SKM-1 (cell line): ENCODE data around the gene NDUFS6.

Experiments used
- DNase-seq: peaks from one replicate; lab custom pipeline; 2025; ENCODE audit not compliant: unreplicated experiment; lab: John Stamatoyannopoulos, UW

NDUFS6 gene

DNA sequence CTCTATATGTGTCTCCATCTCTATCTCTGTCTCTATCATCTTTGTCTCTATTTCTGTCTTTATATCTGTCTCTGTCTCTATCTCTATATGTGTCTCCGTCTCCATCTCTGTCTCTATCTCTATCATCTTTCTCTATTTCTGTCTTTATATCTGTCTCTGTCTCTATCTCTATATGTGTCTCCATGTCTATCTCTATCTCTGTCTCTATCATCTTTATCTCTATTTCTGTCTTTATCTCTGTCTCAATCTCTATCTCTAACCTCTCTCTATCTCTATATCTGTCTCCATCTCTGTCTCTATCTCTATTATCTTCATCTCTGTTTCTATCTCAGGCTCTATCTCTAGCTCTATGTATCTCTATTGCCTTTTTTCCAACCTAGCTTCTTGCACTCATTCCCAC lies 44.5 kb downstream of the NDUFS6 start:
- DNase-seq, result no peak

DNA sequence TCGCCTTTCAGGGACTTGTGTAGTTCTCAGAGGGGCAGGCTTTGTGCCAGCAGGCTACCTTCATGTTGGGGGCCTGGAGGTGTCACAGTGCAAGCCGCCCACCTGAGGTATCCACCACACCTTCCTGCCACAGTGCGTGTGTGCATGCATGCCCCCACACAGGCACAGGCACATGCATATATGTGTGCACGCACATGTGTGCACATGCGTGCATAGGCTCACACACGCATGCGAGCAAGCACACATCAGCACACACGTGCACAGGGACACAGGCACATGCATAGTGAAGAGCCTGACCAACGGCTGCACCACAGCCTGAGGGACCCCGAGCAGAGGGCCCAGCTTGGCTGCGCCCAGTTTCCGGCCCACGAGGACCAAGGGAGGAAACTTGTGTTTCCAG lies 45.4 kb downstream of the NDUFS6 start:
- no peak for DNase-seq

DNA sequence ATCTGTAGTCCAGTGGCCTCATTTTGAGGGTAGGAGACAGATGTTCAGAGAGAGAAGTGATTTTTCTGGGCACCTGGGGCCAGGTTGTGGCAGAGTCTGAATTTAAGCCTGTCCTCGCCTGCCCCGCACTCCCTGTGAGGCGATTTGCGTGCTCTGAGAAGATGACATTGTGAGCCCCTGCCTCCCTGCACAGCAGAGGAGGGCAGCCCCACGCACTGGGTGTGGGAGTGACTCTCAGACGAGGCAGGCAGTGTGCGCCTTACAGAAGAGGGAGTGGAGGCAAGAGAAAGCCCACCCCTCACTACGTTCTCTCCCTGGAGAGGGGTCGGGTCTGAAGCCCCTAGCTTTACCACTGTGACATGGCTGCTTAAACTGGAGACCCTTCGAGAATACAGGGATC lies 45.8 kb downstream of the NDUFS6 start:
- DNase-seq, result no peak

DNA sequence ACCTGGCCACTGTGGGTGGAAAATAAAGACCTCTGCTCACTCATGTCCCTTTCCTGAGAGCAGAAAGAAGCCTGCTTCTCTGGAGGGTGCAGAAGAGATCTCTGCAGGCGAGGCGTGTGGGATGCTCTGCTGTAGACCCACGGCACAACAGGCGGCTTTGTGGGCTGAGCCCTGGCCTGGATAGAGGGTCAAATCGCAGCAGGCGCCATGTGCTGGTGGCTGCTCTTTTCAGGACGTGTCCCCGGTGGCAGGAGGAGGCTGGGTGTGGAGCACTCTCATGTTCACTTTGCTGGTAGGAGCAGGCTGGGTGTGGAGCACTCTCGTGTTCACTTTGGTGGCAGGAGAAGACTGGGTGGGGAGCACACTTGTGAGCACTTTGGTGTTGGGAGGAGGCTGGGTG lies 46.4 kb downstream of the NDUFS6 start:
- DNase-seq, result no peak

DNA sequence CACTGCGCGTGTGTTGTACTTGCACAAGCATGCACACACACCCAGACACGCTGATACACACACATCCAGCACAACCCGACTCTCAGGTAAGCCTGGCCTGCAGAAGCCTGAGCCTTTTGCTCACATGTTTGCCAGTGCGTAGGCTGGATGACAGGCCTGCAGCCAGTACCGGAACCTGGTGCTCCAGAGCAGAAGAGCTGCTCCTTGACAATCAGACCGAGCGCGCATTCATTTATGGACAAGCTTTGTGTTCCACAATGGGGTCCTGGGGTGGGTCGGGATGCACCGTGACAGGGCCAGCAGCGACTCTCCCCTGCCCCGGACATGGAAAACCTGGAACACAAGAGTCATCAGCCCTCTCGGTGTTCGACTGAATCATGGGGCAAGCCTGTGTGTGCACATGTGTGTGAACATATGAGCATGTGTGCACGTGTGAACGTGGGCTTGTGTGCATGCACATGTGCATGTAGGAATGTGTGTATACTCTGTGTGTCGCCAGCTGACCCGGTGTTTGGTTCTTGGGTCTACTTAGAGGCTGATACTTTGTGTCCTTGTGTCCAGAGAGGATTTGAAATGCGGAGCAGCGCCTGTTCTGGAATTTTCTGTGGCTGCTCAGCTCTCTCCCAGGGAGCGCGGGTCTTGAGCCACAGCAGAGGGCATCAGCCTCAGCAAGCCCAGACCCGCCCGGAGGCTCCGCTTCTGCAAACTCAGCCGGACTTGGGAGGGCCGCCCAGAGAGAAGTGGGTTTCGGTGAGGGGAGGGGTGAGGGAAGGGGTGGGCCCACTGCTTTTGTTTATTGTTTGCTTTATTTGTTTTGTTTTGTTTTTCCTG lies 49.3 kb downstream of the NDUFS6 start:
- no peak for DNase-seq

DNA sequence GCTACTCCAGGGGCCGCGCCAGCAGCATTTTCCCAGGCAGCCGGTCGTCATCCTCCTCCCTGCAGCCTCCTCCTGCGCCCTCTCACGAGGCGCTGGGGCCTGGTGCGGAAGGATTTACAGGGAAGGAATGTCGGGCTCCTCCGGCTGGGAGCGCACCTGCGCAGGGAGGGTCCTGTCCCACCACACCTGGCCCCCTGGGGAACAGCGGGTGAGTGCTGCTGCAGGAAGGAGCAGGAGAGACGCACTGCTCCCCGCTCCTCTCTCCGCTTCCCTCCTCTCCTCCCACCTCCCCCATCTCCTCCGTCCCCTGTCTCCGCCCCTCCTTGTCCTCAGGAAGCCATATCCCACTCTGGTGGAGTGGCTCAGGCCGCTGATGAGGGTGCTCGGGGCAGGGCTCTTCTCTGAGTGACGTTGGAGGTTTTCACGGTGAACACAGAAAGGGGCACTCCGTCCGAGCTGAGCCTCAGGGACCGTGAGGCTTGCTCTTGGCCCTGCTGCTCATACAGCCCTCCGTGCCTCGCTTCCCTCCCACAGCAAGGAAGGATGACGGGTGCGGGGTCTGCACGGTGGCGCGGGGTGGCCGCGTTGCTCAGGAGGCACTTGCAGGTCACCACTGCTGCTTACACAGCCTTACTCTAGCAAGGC lies 50.2 kb downstream of the NDUFS6 start:
- no peak for DNase-seq

DNA sequence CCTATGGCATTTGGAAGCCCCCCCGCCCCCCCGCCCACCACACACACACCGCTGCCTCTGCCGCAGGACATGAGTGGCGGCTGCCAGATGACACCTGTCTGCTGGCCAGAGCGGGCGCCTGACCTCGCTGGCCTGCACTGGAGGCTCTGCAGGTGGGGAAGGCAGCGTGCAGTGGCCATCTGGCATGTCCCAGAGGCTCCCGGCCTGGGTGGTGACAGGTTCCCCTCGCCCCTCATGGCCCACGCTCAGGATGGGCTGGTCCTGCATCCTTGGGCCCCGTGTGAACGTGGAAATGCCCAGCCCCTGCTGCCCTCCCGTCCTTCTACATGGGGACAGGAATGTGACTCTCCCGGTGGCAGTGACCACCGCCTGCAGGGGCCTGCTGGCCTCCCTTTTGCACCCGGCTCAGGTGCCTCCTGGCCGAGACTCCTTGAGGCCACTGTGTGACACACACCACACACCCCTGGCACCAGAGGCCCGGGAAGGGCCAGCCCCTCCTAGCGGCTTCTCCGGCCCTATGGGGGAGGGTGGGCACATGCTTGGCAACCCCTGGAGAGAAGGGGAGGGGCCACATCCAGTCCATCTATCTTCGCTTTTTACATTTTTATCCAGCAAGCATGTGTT lies 51.2 kb downstream of the NDUFS6 start:
- DNase-seq, result no peak

DNA sequence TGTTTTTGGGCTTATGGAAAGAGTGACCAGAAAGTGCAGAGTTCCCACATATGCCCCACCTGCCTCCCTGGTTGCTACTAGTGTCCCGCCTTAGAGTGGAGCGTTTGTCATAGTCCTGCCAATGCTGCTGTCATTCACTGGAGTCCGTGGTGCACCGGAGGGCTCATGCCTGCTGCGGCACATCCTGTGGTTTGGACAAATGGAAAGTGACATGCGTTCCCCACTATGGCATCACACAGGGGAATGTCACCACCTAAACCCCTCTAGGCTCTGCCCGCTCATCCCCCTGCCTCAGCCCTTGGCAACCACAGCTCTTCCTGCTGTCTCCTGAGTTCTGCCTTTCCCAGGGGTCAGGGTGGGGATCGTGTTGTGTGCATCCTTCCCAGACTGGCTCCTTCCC lies 52.3 kb downstream of the NDUFS6 start:
- no peak for DNase-seq

DNA sequence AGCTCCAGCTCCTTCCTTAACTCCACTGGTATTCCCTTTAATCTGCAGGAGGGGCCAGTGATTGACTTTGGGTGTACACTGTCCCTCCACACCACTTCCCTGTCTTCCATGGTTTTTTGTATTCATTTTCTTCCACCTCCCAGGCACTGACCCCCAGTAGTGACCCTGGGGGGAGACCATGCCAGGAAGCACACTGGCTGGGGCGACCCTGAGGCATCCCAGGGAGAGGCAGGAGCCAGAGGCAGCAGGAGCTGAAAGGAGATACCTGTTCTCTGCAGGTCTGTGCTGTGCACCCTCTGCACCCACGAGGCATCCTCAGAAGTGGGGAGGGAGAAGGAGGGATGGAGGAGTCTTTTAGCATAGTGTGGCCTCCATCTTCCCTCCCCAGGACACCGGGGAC lies 53.9 kb downstream of the NDUFS6 start:
- no peak for DNase-seq

DNA sequence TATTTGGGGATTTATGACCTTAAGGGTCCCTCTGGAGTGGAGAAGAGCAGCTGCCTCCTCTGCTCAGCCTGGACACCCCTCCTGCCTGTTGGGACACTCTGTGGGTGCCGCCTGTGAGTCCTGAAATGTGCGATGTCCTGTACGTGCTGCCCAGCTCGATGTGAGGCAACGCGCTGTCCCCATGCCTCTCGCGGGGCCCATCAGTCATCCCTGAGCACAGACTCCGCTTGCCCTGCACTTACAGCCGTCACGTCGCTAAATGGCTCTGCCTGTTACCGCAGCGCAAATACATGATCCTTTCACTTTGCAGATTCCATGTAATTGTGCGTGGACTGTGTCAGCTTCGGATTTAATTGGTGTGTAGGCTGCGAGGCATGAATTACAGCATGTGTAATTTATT lies 54.4 kb downstream of the NDUFS6 start:
- no peak for DNase-seq

DNA sequence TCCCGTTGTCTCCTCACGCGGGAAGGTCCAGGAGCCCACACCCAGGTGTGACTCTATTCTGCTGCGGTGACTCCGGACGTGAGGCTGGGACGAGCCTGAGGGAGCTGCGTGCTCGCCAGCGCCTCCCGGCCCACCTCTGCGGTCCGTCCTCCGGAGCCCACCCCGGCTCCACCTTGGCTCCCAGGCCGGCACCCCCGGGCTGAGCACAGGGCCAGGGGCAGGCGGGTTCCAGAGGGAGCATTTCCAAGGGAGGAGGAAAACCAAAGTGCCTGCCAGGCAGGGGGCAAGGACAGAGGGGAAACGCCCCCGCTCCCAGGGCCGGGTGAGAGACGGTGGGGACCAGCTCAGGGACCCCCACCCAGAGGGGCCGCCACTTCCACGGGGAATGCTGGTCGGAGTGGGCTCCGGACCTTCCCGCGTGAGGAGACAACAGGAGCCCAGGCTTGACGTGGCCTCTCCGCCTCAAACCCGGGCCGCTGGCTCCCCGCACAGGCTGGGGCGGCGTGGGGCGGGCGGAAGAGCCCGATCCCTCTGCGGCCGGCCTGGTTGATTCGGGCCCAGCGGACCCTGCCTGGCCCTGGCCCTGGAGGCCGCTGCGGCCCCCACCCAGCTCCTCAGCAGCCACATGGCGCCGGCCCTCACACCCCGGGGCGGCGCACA lies 55.5 kb downstream of the NDUFS6 start:
- DNase-seq, result no peak

DNA sequence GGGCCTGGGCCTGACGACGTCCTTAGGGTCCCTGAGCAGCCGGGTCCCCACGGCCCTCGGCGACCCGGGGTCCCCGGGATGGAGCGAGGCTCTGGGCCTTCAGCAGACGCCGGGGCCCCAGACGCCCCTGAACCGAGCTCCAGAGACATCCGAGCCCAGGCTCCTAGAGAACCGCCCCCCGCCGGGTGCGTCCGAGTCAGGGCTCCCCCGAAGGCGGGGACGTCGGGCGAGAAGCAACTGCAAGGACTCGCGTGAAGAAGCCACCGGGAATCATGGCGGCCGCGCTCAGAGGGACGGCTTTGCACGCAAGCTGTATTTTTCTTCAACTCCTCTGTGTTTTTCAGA lies 56.0 kb downstream of the NDUFS6 start:
- DNase-seq, result no peak

DNA sequence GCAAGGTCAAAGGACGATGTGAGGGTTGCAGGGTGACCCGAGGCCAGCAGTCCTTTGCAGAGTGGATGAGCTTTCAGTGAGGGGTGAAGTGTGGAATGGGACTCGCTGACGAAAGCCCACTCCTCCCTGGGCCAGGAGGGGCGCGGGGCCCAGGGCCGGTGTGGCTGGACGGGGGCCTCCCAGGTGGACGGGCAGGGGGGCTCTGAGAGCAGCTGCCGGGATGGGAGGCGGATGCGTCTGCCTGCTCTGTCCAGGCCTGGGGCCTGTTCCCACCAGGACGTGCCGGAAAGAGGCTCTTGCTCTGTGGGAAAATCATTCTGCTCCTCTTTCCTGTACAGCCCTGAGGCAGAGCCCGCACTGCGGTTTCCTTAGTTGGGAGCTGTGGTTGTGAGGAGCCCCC lies 57.2 kb downstream of the NDUFS6 start:
- no peak for DNase-seq

DNA sequence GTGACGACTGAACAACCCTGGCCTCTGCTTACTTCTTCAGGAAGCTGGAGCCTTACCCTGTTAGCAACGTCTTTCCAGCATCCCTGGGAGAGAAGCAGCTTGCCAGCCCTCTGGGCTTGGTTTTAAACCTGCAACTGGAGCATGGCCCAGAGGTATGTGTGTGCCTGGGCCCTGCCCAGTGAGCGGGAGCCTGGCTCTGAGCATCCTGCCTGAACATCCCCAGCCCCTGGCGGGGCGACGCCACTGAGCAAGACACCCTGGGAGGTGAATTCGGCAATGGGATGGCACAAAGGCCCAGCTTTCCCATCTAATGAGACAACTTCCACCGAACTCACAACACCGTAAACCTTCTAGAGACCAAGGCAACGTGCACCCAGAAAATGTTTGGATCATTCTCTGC lies 57.9 kb downstream of the NDUFS6 start:
- DNase-seq, result no peak

DNA sequence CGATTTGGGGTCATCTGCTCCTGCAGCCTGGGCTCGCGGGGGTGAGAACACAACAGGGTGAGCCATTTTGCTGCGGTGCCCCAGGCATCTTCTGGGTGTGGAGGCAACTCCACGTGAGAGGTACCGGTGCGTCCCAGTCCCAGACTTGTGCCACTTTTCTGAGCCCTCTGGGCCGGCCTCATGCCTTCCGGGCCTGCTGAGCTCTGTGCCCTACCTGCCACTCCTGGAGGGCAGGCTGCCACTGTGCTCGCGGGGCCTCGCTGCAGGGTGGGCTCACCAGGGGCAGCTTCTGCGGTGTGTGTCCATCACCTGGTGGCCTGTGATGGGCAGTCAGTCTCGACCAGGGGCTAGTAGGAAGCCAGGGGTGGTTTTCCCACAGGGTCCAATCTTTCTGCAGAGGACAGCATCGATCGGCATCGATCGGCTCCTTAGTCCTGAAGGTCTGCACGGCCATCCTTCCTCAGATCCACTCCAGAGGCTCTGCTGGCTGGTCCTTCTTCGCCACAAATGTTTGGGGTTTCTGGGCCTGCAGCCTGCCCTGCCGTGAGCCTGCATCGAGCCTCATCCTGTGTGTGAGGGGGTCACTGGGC lies 58.9 kb downstream of the NDUFS6 start:
- DNase-seq, result no peak

DNA sequence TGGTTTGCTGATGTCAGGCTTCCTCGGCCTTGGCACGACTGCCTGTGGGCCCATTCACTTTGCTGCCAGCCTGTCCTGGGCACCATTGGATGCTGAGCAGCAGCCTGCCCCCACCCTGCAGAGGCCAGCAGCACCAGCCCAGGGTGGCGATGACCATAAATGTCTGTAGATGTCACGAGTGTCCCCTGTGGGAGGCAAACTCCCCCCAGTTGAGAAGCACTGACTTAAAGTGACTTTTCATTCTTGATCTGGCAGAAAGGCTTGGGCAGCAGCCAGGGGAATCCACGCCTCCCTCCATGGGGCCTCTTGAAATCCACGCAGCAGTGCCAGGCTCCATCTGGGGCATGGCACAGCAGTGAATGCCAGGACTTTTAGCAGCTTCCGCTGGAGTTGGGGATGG lies 59.7 kb downstream of the NDUFS6 start:
- DNase-seq, result no peak

DNA sequence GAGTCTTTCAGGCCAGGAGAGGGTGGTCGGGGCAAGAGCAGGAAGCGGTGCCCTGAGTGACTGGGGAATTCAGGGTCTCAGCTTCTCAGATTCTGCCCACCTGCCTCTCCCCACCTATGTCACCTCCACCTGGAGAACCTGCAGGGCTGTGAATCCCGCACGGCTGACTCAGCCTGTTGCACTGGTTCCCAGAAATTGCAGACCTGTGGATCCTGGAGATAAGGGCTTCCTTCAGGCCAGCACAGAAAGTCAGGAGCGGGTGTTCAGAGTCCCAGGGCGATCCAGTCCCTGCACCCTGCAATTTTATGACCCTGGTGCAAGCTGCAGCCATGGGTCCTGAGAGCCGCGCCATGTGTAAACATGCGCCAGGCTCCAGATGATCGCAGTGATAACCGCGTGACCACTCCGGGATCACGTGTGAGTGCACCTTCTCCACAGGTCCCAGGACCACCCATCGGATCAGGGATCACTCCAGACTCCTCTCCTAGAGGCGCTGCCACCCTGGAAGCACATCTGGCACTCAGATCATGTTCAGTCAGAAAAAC lies 63.8 kb downstream of the NDUFS6 start:
- DNase-seq, result no peak

DNA sequence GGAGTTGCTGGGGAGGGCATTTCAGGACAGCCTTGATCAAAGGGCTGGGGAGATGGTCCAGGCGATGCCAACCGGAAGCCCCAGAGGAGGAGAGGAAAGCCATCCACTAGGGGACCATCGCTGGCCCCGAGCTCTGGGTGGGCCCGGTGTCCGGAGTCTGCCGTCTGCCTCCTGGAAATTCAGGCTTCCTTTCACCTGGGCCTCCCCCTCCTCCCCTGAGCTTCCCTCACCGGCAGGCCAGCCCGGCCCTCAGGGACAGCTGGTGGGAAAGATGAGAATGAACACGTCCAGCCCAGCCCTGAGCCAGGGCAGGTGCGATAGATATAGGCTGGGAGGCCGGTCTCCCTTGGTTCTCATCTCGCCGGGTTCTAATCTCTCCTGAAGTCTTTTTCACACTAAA lies 64.3 kb downstream of the NDUFS6 start:
- no peak for DNase-seq
